CD14-positive monocyte (primary cell): ENCODE measurements around the gene WTAP. TPM values are rescaled to one million over a fixed set of nuclear protein-coding genes. Genes with fewer than 3 reads are reported as not detected.

ENCODE experiments used
- DNase-seq, 3 donors: peaks; one replicate each; pipeline ENCODE4 v3.0.0-alpha.2; 2011 to 2022
- H2AFZ ChIP-seq: 2 replicates; pipeline ENCODE4 v1.6.0; 2012; ENCODE audit warnings: mild to moderate bottlenecking, low read depth, low read length, inconsistent platforms; ENCODE audit not compliant: insufficient read depth, poor library complexity, severe bottlenecking
- H3K27ac ChIP-seq, 2 donors: 1 replicate in 1 of 2; 2 replicates in 1 of 2; pipeline ENCODE4 v1.5.1; 2012 to 2013; ENCODE audit warnings: low read length in 2 of 2, control low read depth in 1 of 2, inconsistent platforms in 1 of 2, low read depth in 1 of 2, mild to moderate bottlenecking in 1 of 2
- H3K27me3 ChIP-seq, 2 donors: one replicate each; pipeline versions ENCODE4 v1.6.0 to v1.6.1; 2011 to 2013; ENCODE audit warnings: low read length in 2 of 2; ENCODE audit not compliant: control insufficient read depth in 2 of 2, insufficient read depth in 2 of 2
- H3K36me3 ChIP-seq, 2 donors: replicated peaks in 1 of 2; 1 replicate in 1 of 2; 2 replicates in 1 of 2; pipeline versions ENCODE4 v1.5.1 to v1.6.1; 2012 to 2013; ENCODE audit warnings: low read length in 2 of 2, control low read depth in 1 of 2, inconsistent platforms in 1 of 2, mild to moderate bottlenecking in 1 of 2; ENCODE audit not compliant: insufficient read depth in 2 of 2, control insufficient read depth in 1 of 2
- H3K4me1 ChIP-seq, 2 donors: 1 replicate in 1 of 2; 2 replicates in 1 of 2; pipeline versions ENCODE4 v1.5.1 to v1.6.1; 2012 to 2013; ENCODE audit warnings: low read length in 2 of 2, control low read depth in 1 of 2, inconsistent platforms in 1 of 2, mild to moderate bottlenecking in 1 of 2, moderate library complexity in 1 of 2; ENCODE audit not compliant: insufficient read depth in 2 of 2, control insufficient read depth in 1 of 2
- H3K4me2 ChIP-seq: replicated peaks from 2 replicates; pipeline ENCODE3; 2012; ENCODE audit warnings: low read length, moderate library complexity, mild to moderate bottlenecking; ENCODE audit not compliant: poor library complexity, severe bottlenecking; ENCODE audit errors: extremely low read depth
- H3K4me3 ChIP-seq, 3 experiments: fragments of 200-600 bp in 1 of 3; sonication (generic) in 1 of 3; replicated peaks in 1 of 3; 1 replicate in 2 of 3; 2 replicates in 1 of 3; pipeline ENCODE4 v1.5.1; 2011 to 2013; ENCODE audit warnings: low read length in 3 of 3, mild to moderate bottlenecking in 3 of 3, control low read depth in 2 of 3, low read depth in 2 of 3, inconsistent platforms in 1 of 3, moderate library complexity in 1 of 3
- H3K79me2 ChIP-seq: 2 replicates; pipeline ENCODE4 v1.6.0; 2012; ENCODE audit warnings: mild to moderate bottlenecking, control low read depth, inconsistent platforms, low read length, moderate library complexity; ENCODE audit not compliant: insufficient read depth
- H3K9ac ChIP-seq: 2 replicates; pipeline ENCODE4 v1.6.0; 2017; ENCODE audit warnings: low read length, mild to moderate bottlenecking; ENCODE audit not compliant: insufficient read depth, poor library complexity, severe bottlenecking
- H3K9me3 ChIP-seq, 2 donors: replicated peaks in 1 of 2; 1 replicate in 1 of 2; 2 replicates in 1 of 2; pipeline versions ENCODE4 v1.5.1 to v1.6.1; 2012 to 2013; ENCODE audit warnings: low read length in 2 of 2, control low read depth in 1 of 2; ENCODE audit not compliant: control insufficient read depth in 1 of 2, insufficient read depth in 1 of 2
- H4K20me1 ChIP-seq: 2 replicates; pipeline ENCODE4 v1.6.0; 2012; ENCODE audit warnings: mild to moderate bottlenecking, low read length, control low read depth, moderate library complexity; ENCODE audit not compliant: insufficient read depth
- H3K27ac Mint-ChIP-seq, 7 donors: one replicate each; pipeline ENCODE4 v1.8.0; 2020; ENCODE audit warnings: mild to moderate bottlenecking in 7 of 7, mixed read lengths in 7 of 7, moderate library complexity in 6 of 7, inconsistent platforms in 2 of 7
- H3K27me3 Mint-ChIP-seq, 3 donors: one replicate each; pipeline ENCODE4 v1.8.0; 2021 to 2022; ENCODE audit warnings: low read depth in 3 of 3, mild to moderate bottlenecking in 3 of 3, mixed read lengths in 3 of 3, moderate library complexity in 3 of 3, inconsistent platforms in 1 of 3
- H3K36me3 Mint-ChIP-seq, 2 donors: one replicate each; pipeline ENCODE4 v1.8.0; 2020; ENCODE audit warnings: mixed read lengths in 2 of 2, inconsistent platforms in 1 of 2, mild to moderate bottlenecking in 1 of 2
- H3K4me1 Mint-ChIP-seq: one replicate; pipeline ENCODE4 v1.8.0; 2020; ENCODE audit warnings: mild to moderate bottlenecking, mixed read lengths
- H3K4me3 Mint-ChIP-seq, 2 donors: one replicate each; pipeline ENCODE4 v1.8.0; 2020; ENCODE audit warnings: mild to moderate bottlenecking in 2 of 2, mixed read lengths in 2 of 2, moderate library complexity in 1 of 2
- H3K9me3 Mint-ChIP-seq, 7 donors: one replicate each; pipeline ENCODE4 v1.8.0; 2020 to 2022; ENCODE audit warnings: mixed read lengths in 7 of 7, mild to moderate bottlenecking in 6 of 7, moderate library complexity in 6 of 7, inconsistent platforms in 2 of 7
- WGBS: methylation state at CpG from one replicate; pipeline ENCODE4 v1.1.5; 2013; ENCODE audit warnings: missing lambda C conversion rate; ENCODE audit not compliant: insufficient coverage; 5-methylcytosine and 5-hydroxymethylcytosine counted together
- intact Hi-C, 2 donors: fragments of 100-400 bp; cut with micrococcal nuclease; formaldehyde crosslinking; loops; one replicate each; pipeline versions ENCODE4 v1.15.0 to v1.15.1; 2023
- polyA plus RNA-seq, 3 donors: library from polyadenylated mRNA; depleted of rRNA in 1 of 3; unstranded in 2 of 3; stranded (reverse) in 1 of 3; fragments of 300-500 nt in 2 of 3; fragments of >200 nt in 1 of 3; fragmentation: Illumina TruSeq in 2 of 3; gene quantifications; 1 replicate in 2 of 3; 2 replicates in 1 of 3; pipeline ENCODE4 v1.2.3, GENCODE V29; 2012 to 2021
- TF ChIP-seq, protein P1 (sequence below): fragments of 200-600 bp; IDR thresholded peaks from one replicate; pipeline ENCODE4 v1.8.0; 2022; ENCODE audit warnings: antibody characterized with exemption, mild to moderate bottlenecking

The WTAP gene
- polyA plus RNA-seq, 3 donors = 50.8 to 95.9 (median 94.7) TPM

DNA sequence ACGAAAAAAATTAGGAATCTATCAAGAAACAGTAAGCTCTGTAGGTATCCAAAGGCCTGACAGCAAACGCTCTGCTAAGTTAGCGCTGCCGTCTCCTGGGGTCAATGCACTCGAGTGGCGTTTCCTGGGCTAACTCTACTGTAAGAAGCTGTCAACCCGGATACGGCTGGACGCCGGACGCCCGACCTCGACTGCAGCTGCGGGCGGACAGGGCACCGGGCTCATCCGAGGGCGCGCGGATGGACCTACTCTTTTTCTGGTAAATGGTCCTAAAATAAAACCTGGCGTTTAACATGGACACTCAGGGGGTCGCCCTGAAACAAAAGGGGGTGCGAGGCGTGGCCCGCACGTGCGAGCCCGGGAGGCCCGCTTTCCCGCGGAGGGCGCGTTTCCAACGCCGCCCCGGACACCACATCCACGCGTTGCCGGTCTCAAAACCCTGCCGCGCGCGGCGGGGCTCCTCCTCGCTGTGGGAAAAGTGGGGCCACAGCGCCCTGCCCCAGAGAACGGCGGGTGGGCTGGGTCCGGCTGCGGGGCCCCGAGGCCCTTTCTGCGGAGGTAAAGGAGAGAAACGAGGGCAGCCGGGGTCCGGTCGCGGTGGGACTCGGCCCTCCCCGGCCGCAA, 61.6 kb downstream of the WTAP start:
- H3K36me3 ChIP-seq = peaks cover 42 to 60% of the 10 kb centered on the region in 2 donors
- H3K4me2 ChIP-seq = peak overlapping the region; percentile 88
- TF ChIP-seq, protein P1, sequence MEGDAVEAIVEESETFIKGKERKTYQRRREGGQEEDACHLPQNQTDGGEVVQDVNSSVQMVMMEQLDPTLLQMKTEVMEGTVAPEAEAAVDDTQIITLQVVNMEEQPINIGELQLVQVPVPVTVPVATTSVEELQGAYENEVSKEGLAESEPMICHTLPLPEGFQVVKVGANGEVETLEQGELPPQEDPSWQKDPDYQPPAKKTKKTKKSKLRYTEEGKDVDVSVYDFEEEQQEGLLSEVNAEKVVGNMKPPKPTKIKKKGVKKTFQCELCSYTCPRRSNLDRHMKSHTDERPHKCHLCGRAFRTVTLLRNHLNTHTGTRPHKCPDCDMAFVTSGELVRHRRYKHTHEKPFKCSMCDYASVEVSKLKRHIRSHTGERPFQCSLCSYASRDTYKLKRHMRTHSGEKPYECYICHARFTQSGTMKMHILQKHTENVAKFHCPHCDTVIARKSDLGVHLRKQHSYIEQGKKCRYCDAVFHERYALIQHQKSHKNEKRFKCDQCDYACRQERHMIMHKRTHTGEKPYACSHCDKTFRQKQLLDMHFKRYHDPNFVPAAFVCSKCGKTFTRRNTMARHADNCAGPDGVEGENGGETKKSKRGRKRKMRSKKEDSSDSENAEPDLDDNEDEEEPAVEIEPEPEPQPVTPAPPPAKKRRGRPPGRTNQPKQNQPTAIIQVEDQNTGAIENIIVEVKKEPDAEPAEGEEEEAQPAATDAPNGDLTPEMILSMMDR = no peak
- Mint-ChIP-seq H3K27ac (peak overlapping the region; percentile 85 to 98 (median 96)), H3K36me3 (peaks cover 43 to 54% of the 10 kb centered on the region in 2 donors), H3K4me1 (peaks cover 32% of the 10 kb centered on the region), H3K4me3 (peak overlapping the region; percentile 94 to 97), H3K27me3 (peaks cover 0 to 1% (median 0%) of the 10 kb centered on the region in 3 donors), H3K9me3 (no peaks in the 10 kb centered on the region)
- peak overlapping the region; percentile 85 to 97 for H3K27ac ChIP-seq
- H3K4me1 ChIP-seq = peaks cover 28 to 38% of the 10 kb centered on the region in 2 donors
- H3K79me2 ChIP-seq = peaks cover 90% of the 10 kb centered on the region
- H3K27me3 ChIP-seq = no peaks in the 10 kb centered on the region
- peak overlapping the region; percentile 83 for H3K9ac ChIP-seq
- intact Hi-C loops = loop anchor here (5.0 kb wide), 3 partner anchors 37 to 97 kb away; partner anchors contain the start of gene SOD2 (in 1 of the 2)
- H2AFZ ChIP-seq = peak overlapping the region; percentile 96
- WGBS = under 1% methylated on average over 60 of the region's 60 CpGs
- peaks cover 65% of the 10 kb centered on the region for H4K20me1 ChIP-seq
- no peaks in the 10 kb centered on the region for H3K9me3 ChIP-seq
- DNase-seq = peak; percentile 10 to 20 (median 17)
- H3K4me3 ChIP-seq = peak overlapping the region; percentile 79 to 94 (median 91)

DNA sequence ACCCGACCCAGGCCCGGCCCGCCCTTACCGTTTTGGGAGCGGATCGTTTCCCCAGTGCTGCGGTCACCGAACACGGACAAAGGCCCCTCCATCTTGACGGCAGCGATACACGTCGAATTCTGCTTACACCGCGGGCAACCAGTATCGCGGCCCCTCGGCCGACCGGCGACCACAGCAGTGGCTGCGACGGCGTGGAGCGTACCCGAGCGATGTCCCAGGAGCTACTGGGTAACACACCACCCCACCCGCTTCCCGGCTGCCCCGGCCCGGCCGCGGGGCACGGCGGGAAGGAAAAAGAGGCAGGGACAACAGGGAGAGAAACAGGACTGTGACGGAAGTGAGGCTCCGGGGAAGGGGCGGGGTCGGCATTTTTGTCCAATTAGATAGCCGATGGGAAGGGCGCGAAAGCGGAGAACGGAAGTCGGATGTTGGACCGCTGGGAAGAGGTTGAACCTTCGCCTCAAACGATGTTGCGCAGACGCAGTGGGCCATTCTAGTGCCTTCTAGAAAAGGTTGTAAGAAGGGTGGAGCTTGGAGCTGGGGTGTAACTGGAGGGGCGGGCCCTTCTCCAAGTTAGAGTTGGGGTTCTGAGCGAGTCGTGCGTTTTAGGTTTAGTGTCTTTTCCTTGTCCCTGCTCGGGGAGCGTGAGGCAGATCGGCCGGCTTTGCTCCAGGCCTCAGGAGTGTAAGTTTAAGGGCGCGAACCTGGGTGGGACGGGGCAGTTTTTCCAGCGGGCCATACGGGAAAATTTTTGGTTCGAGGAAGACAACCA, 62.3 kb downstream of the WTAP start, which contains the start of gene TCP1:
TSS of gene TCP1 (minus strand) at position 226 of the 772 bp plus-strand sequence. CDS start at position 92, 134 bp downstream.
- Mint-ChIP-seq H3K4me3 (peak within 1 kb of the TSS; percentile 94 to 97), H3K9me3 (no peaks in the 10 kb centered on the region), H3K27ac (peak within 1 kb of the TSS; percentile 95 to 98 (median 98)), H3K27me3 (peaks cover 0 to 1% (median 0%) of the 10 kb centered on the region in 3 donors), H3K4me1 (peaks cover 32% of the 10 kb centered on the region), H3K36me3 (peaks cover 44 to 52% of the 10 kb centered on the region in 2 donors)
- peak within 1 kb of the TSS; percentile 96 for H2AFZ ChIP-seq
- TF ChIP-seq, protein P1 = no peak
- H3K4me3 ChIP-seq = peak within 1 kb of the TSS; percentile 79 to 94 (median 91)
- no peaks in the 10 kb centered on the region for H3K27me3 ChIP-seq
- H4K20me1 ChIP-seq = peaks cover 62% of the 10 kb centered on the region
- peaks cover 90% of the 10 kb centered on the region for H3K79me2 ChIP-seq
- intact Hi-C loops = loop anchor here (2.0 to 5.0 kb wide), 4 partner anchors 37 to 97 kb away; partner anchors contain the start of gene SOD2 (in 2 of the 2)
- WGBS = under 1% methylated on average over 54 of the region's 64 CpGs
- peak within 1 kb of the TSS; percentile 83 for H3K9ac ChIP-seq
- peak; percentile 98 to 100 (median 100) for DNase-seq
- H3K27ac ChIP-seq = peak within 1 kb of the TSS; percentile 85 to 97
- H3K4me1 ChIP-seq = peaks cover 28 to 38% of the 10 kb centered on the region in 2 donors
- peaks cover 41 to 60% of the 10 kb centered on the region in 2 donors for H3K36me3 ChIP-seq
- H3K9me3 ChIP-seq = no peaks in the 10 kb centered on the region
- peak within 1 kb of the TSS; percentile 88 for H3K4me2 ChIP-seq
